Nephron (organoid): ENCODE results near the gene EIF2B4.
"Not testable (repeated sequence)": the region's sequence is repeated elsewhere in the genome, so short reads cannot be mapped to it uniquely, and the experiment has no call there.

Experiments used
- H3K27ac Mint-ChIP-seq, 3 experiments: 2 replicates each; pipeline ENCODE4 v1.8.0; 2020; ENCODE audit warnings: mixed read lengths in 3 of 3, mild to moderate bottlenecking in 2 of 3, moderate library complexity in 1 of 3
- H3K27me3 Mint-ChIP-seq: 2 replicates; pipeline ENCODE4 v1.8.0; 2021; ENCODE audit warnings: low read depth, mild to moderate bottlenecking, moderate library complexity, mixed read lengths
- H3K36me3 Mint-ChIP-seq: 2 replicates; pipeline ENCODE4 v1.8.0; 2020; ENCODE audit warnings: low read depth, mixed read lengths
- H3K4me1 Mint-ChIP-seq: 2 replicates; pipeline ENCODE4 v1.8.0; 2020; ENCODE audit warnings: mixed read lengths
- H3K4me3 Mint-ChIP-seq, 3 experiments: 2 replicates each; pipeline ENCODE4 v1.8.0; 2020; ENCODE audit warnings: mild to moderate bottlenecking in 3 of 3, mixed read lengths in 3 of 3, moderate library complexity in 2 of 3
- H3K9me3 Mint-ChIP-seq: 2 replicates; pipeline ENCODE4 v1.8.0; 2020; ENCODE audit warnings: mixed read lengths
- TF ChIP-seq, protein P1 (sequence below), 3 experiments: fragments of 200-600 bp; sonication (generic); IDR thresholded peaks; one replicate each; pipeline ENCODE4 v1.5.0; 2021; ENCODE audit warnings: antibody characterized with exemption in 3 of 3; ENCODE audit not compliant: unreplicated experiment in 3 of 3

The EIF2B4 gene

DNA sequence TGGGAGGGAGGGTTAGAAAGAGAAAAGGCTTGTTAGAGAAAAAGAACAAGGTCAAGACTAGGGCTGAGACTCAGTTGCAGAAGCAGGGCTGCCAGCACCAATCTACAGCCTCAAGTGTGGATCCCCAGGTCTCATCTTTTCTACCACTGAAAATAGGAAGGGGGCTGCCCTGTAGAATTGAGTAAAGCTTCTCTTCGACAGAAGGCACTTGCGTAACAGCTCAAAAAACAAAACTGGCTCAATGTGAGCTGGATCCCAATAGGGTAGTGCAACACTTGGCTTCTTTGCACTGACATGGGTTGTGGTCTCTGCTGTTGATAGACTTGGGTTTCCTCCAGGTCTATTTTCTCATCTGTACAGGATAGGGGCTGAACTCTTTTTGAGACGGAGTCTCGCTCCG lies 45.4 kb downstream of the EIF2B4 start:
- TF ChIP-seq, protein P1, sequence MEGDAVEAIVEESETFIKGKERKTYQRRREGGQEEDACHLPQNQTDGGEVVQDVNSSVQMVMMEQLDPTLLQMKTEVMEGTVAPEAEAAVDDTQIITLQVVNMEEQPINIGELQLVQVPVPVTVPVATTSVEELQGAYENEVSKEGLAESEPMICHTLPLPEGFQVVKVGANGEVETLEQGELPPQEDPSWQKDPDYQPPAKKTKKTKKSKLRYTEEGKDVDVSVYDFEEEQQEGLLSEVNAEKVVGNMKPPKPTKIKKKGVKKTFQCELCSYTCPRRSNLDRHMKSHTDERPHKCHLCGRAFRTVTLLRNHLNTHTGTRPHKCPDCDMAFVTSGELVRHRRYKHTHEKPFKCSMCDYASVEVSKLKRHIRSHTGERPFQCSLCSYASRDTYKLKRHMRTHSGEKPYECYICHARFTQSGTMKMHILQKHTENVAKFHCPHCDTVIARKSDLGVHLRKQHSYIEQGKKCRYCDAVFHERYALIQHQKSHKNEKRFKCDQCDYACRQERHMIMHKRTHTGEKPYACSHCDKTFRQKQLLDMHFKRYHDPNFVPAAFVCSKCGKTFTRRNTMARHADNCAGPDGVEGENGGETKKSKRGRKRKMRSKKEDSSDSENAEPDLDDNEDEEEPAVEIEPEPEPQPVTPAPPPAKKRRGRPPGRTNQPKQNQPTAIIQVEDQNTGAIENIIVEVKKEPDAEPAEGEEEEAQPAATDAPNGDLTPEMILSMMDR (IDR thresholded peaks at IDR 0.05; ENCODE audit: unreplicated experiment in 3 of 3) = no peak
- H3K4me1 Mint-ChIP-seq = peaks cover 7% of the 10 kb centered on the region
- peak overlapping the region; percentile 91 to 97 (median 91) for H3K4me3 Mint-ChIP-seq
- H3K36me3 Mint-ChIP-seq = peaks cover 40% of the 10 kb centered on the region
- no peaks in the 10 kb centered on the region for H3K9me3 Mint-ChIP-seq
- H3K27me3 Mint-ChIP-seq = no peaks in the 10 kb centered on the region
- peak overlapping the region; percentile 16 to 99 (median 99) for H3K27ac Mint-ChIP-seq

DNA sequence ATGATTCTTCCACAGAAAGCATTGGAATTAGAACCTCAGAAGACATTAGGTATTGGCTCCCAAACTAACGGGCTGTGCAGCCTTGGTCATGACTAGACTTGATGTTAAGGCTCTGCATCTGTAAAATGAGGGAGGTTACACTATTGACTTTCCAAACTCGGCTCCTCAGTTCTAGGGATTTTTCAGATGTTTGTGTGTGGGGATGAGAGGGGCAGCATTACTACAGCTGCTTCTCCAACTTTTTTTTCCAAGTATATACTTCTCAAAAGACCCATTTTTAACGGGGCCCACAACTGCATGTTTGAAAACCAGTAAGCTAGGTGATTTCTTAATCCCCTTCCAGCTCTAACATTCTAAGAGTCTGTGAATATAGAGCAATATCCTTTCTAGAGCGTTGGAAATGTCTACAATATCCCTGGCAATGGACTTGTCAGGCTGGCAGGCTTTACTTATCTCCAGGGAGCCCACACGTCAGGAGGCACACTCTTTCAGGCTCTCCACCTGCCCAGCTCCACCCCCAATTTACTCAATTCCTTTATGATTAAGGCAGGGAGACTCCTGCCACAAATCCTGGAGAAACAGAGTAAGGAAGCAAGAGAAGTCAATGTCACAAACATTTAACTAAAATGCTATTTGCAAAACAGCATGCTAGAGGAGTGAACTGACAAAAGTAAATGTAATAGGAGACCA lies 46.4 kb downstream of the EIF2B4 start:
- Mint-ChIP-seq H3K4me3 (peak overlapping the region; percentile 91 to 97 (median 91)), H3K27ac (peak overlapping the region; percentile 99), H3K27me3 (no peaks in the 10 kb centered on the region), H3K36me3 (peaks cover 34% of the 10 kb centered on the region), H3K9me3 (no peaks in the 10 kb centered on the region), H3K4me1 (peaks cover 7% of the 10 kb centered on the region)
- TF ChIP-seq, protein P1 (IDR thresholded peaks at IDR 0.05; ENCODE audit: unreplicated experiment in 3 of 3) = no peak

DNA sequence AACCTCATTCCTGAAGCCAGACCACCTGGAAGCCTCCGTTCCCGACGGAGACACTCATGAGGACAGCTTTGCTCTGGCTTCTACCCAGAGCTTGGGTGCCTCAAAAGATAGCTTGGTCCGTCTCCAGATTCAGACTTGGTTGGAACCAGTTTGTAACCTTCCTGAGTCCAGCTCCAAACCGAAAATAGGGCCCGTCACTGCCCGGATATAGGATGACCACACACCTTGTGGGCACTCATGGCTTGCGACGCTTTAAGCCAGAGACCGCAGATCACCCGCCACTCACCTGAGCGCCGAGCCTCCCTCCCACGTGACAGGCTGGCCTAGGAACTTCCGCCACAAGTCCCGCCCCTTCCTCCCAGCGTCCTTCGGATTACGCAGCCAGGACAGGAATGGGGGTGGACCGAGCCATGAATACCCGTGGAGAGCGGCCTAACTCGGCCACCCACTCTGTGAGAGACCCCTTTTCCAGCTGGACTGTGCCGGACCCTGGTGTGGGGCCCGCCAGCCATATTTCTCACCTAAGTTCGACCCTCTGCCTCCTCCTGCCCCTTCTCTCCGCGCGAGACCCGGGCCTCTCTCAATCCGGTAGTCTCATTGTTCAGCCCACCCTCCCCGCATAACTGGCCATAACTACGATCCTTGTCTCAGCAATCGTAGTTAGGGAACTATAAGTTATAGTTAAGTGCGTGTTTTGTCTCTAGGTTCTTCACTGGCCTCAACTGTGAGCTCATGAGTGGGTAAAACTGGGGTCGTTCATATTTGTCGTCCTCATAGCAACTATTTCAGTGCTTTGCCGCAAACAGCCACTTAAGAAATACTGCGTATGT lies 47.2 kb downstream of the EIF2B4 start, which contains the start of gene MPV17:
TSS of gene MPV17 (minus strand) at position 332 of the 830 bp plus-strand sequence. CDS start 580 bp downstream, outside the sequence.
- Mint-ChIP-seq H3K27ac (peak within 1 kb of the TSS; percentile 99), H3K4me1 (peaks cover 7% of the 10 kb centered on the region), H3K4me3 (peak within 1 kb of the TSS; percentile 91 to 97 (median 91)), H3K9me3 (no peaks in the 10 kb centered on the region), H3K27me3 (no peaks in the 10 kb centered on the region), H3K36me3 (peaks cover 26% of the 10 kb centered on the region)
- TF ChIP-seq, protein P1 (IDR thresholded peaks at IDR 0.05; ENCODE audit: unreplicated experiment in 3 of 3) = no peak

DNA sequence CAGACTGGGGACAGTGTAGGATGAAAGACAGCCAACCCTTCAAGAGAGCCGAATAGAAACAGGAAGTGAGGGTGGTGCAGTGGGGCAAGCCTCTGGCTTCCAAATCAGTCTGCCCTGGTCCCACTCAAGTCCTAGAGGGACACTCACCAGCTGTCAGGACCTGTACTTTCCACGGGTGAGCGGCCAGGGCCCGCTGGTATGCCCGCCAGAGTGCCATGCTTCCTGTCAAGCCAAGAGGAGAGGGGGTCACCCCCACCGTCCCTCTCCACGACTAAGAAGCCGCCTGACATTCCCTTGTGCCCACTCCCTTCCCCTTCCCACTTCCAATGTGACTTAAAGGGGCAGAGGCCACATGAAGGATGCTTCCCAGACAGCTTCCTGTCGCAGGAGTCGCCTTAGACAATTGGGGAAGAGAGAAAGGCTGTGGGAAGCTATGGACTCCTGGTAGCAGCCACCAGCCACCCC lies 47.8 kb downstream of the EIF2B4 start:
- Mint-ChIP-seq H3K9me3 (no peaks in the 10 kb centered on the region), H3K27ac (peak overlapping the region; percentile 99), H3K4me3 (peak overlapping the region; percentile 91 to 97 (median 91)), H3K36me3 (peaks cover 23% of the 10 kb centered on the region), H3K27me3 (no peaks in the 10 kb centered on the region), H3K4me1 (peaks cover 7% of the 10 kb centered on the region)
- TF ChIP-seq, protein P1 (IDR thresholded peaks at IDR 0.05; ENCODE audit: unreplicated experiment in 3 of 3) = no peak

DNA sequence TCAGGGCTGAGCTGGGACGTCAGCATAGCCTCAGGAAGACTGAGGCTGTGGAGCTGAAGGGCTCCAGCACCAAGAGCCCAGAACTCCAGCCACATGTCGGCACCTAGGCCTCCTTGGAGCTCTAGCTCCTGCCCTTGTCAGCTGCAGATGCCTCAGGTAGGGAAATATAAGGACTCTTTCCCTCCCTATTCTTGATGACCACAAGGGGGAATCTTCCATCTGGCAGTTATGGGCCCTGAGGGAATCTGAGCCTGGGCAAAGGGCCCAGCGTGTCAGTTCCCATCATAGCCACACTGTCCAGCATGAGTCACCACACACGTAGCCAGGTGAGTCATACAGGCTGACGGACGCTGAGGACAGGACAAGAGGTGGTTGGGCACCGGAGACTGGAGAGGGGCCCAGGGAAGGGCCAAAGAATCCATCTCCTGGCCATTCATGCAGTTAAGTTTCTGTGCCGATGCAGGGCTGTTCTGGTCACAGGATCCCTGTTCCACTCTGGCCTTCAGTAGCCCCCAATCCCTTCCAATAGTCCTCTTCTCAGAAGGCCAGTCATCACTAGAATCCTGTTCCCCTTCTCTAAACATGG lies 49.1 kb downstream of the EIF2B4 start:
- Mint-ChIP-seq H3K36me3 (peaks cover 10% of the 10 kb centered on the region), H3K9me3 (no peaks in the 10 kb centered on the region), H3K4me3 (peak overlapping the region; percentile 91 to 97 (median 91)), H3K27ac (peak overlapping the region in 1 of 3 experiments; percentile 80), H3K4me1 (peaks cover 7% of the 10 kb centered on the region), H3K27me3 (no peaks in the 10 kb centered on the region)
- TF ChIP-seq, protein P1 (IDR thresholded peaks at IDR 0.05; ENCODE audit: unreplicated experiment in 3 of 3) = no peak

DNA sequence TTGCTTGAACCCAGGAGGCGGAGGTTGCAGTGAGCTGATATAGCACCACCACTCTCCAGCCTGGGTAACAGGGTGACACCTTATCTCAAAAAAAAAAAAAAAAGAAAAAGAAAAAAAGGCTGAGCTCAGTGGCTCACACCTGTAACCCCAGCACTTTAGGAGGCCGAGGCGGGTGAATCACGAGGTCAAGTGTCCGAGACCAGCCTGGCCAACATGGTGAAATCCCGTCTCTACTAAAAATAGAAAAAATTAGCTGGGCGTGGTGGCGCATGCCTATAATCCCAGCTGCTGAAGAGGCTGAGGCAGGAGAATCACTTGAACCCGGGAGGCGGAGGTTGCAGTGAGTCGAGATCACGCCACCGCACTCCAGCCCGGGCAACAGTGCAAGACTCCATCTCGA lies 50.3 kb downstream of the EIF2B4 start:
- not testable (repeated sequence) for H3K27ac Mint-ChIP-seq, H3K36me3 Mint-ChIP-seq, H3K4me1 Mint-ChIP-seq, H3K27me3 Mint-ChIP-seq, H3K4me3 Mint-ChIP-seq, H3K9me3 Mint-ChIP-seq
